Kasumi-1 (cell line): ENCODE results near the gene UBAC1.

Experiments
- DNase-seq, 2 experiments: peaks; one replicate each; lab custom pipeline; 2025; lab: John Stamatoyannopoulos, UW

The UBAC1 gene

DNA sequence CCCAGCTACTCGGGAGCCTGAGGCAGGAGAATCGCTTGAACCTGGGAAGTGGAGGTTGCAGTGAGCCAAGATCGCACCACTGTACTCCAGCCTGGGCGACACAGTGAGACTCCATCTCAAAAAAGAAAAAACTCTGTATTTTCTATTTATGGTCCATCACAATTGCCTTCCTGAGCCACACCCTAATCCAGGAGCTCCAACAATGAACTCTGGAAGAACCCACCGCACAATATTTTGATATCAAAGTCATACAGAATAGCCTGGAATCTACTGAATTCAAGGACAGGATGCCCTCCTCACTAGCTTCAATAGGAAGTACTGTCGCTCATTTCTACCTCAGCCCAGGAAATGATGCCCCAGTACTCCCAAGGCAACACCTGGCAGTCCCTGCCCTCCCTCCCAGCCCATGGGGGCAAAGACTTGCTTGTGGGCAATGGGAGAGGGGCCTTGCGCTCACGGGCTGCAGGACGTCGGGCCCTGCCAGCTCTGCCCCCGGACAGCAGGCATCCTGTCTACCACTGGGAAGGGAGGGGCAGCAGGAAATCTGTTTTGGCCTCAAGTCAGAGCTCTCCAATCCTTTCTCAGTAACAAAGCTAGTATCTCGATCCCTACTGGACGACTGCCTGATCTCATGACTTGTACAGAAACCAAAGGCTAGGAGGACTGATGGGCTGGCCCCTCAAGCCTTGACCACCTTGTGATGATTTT is 19.7 kb downstream of the UBAC1 start:
- no peak for DNase-seq

DNA sequence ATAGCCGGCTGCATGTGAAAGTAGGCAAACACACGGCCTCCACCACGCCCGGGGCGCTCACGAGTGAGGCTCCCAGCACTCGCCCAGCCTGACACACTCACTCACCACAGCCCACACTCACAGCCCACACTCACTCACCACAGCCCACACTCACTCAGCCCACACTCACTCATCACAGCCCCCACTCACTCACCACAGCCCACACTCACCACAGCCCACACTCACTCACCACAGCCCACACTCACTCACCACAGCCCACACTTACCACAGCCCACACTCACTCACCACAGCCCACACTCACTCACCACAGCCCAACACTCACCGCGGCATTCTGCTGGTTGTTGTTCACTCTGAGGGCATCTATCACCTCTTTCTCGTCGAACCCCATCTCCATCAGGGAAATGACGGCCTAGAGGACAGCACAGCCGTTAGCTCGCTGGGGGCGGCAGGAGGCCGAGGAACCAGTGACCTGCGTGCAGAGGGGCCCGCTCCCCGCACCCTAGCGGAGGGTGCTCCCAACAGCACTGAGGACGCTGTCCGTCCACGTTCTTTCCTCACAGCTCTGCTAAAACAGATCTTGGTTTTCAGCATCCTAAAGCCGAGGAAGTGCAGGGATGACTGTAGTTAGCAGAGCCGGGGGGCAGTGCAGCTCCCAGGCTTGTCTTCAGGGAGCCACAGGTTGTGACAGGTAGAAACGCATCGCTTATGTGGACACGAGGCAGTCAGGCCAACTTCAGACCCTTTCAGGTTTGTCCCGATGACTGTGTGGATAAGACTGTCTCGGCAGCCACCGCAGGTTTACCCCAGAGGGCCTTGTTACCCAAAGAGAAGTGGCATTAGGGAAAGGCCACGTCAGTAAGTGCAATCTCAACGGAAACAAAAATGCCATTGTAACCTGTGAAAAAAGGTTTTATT is 21.6 kb downstream of the UBAC1 start:
- no peak for DNase-seq

DNA sequence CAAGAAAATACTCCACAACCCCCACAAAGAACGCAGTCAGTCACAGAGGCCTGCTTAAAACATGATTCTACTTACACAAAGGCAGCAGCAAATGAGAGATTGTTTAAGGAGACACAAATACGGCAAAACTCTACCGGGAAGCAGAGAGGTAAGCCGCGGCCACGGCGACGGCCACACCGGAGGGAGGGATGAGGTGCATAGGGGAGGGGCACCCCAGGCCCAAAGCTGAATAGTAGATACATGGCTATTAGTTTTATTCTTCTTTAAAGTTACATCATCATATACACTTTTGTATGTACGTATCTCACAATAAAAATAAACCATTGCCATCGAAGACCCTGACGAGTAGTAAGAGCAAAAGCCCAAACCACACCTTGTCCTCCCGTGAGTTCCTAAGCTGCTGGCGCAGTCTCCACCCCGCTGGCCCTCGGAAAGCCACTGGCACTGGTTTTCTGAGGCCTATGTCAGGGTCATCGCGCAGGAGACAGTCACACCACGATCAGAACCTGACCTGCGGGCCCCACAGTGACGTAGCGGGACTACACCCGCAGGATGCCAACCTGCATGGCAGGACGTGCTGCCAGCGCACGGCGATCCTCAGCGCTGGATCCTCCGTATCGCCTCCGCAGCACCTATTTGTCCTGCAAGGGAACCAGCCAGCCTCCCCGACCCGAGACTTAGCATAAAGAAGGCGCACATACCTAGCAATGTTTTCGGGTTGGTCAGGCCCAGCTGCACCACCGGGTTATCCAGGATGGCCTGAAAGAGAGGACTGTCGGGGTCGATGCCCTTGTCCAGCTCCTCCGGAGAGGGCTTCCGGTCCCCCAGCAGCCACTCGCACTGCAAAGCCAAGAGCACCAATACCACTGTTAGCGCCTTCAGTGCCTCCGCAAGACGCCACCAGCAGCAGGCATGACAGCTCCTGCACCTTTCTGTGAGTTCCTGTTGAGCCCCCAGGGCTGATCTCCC is 23.4 kb downstream of the UBAC1 start:
- no peak for DNase-seq

DNA sequence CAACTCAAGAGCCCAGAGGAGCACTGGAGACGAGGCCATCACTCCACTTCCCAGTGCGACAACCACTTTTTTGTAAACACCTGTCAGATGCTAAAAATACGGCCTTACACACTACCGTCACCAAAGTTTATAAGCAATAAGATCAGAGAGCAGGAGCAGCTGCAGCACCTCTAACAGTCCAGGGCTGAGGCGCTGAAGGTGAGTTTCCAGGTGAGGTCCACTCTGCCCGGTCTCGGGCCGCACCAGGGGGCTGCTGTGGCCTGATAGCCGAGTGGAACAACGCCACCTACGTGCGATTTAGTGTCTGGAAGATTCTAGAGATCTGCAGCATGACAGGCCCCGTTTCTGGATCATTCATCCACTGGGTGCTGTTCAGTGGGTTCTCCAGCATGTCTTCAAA is 28.1 kb downstream of the UBAC1 start:
- DNase-seq, result no peak

DNA sequence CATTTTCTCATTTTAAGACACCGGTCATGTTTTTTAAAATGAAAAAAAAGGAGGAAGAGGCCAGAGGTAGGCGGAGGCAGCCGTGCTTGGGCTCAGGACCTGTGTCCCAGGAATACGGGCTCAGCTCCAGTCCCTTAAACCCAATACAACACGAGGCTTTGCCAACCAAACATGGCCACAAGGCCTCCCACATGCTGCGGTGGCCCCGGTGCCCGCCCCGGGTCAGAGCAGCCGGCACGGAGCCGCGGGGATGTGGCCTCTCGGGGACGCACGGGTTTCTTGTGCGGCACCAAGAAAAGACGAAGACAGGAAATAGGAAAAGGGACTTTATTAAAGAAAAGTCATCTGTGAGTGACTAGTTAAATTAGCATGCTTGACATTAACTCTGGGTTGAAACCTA is 28.5 kb downstream of the UBAC1 start:
- DNase-seq, result no peak

DNA sequence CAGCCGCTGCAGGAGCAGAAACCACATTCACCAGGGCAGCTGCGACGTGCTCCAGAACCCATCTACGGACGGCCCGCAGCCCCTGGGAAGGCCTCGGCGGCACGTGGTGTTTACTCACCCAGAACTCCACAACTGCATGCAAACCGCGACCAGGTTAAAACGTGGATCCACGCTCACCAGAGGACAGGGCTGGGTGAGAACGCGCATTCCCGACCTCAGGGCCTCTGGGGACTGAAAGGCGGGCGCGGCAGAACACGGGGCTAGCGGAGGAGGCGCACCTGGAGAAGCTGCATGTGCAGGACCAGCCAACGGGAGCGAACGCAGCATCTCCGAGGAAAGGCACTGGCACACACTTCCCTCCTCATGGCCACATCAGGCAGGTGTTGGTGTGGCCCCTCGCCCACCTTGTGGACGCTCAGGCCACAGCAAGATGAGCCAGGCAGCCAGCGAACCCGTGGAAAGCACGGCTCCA is 29.8 kb downstream of the UBAC1 start:
- DNase-seq, result no peak

DNA sequence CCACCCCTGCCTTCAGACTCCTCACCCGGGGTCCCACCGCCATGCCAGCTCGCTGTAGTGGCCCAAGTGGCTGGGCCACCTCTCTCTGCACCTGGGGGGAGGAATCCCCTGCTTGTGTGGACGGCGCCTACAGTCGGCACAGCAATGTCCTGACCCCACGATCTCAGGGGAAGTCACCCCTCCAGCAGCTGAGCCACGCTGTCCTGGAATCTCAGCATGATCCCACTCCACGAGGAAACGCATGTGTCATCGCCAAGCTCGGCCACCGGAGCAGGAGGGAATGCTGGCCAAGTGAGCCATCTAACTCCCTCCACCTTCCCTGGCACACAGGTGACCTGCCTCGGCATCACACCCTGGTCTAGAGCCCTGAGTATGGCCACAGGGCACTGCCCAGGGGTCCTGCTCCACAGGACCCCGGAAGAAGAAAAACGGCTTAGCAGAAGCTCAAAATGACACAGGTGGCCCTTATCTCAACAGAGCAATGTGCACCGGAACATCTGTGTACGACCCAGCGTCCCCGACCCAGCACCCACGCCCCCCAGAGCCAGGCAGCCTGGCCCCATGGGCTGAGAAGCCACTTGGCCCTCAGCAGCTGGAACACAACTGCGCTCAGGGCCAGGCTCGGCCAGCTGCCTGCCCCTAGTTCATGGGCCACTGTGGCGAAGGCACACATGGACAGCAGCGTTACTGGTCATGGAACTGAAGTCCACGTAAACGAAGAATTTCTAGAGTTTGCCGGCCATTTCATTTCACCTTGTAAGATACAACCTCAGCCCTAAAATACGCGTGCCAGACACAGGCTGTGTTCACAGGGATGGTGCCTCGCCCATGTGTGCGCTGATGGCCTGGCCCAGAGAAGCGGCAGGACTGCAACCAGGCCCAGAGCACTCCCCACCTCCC is 30.5 kb downstream of the UBAC1 start:
- no peak for DNase-seq

DNA sequence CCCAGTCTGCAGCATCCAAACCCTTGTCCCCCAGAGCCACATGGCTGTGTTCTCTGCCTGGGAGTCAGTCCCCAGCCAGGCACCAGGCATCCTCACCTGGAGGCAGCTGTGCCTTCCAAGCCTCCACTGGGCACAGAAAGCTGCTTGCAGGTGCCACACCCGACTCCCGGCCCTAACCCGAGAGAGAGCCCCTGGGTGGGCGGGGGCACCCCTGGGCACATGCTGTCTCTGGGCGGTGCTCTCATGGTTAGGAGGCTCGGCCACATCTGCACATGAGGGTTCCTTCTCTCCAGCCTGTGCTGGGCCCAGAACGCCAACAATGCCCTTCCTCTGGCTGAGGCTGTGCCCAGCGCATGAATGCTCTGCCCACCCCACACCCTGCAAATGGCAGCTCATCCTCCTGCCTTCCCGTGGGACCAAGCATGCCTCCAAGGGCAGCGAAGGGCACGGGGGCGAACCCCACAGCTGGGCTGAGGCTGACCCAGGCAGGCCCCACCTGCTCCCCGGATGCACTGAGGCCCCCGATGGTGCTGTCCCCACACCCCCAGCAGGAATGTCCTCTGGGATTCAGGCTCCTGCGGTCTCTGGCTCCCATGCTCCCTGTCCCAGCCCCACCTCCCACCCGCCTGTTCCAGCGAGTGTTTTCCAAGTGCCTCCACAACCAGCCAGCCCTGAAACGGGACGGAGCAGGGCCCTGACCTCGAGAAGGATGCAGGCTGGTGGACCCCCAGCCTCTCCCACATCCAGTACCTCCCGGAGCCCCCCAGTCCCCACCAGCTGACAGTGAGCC is 31.3 kb downstream of the UBAC1 start:
- DNase-seq, result no peak

DNA sequence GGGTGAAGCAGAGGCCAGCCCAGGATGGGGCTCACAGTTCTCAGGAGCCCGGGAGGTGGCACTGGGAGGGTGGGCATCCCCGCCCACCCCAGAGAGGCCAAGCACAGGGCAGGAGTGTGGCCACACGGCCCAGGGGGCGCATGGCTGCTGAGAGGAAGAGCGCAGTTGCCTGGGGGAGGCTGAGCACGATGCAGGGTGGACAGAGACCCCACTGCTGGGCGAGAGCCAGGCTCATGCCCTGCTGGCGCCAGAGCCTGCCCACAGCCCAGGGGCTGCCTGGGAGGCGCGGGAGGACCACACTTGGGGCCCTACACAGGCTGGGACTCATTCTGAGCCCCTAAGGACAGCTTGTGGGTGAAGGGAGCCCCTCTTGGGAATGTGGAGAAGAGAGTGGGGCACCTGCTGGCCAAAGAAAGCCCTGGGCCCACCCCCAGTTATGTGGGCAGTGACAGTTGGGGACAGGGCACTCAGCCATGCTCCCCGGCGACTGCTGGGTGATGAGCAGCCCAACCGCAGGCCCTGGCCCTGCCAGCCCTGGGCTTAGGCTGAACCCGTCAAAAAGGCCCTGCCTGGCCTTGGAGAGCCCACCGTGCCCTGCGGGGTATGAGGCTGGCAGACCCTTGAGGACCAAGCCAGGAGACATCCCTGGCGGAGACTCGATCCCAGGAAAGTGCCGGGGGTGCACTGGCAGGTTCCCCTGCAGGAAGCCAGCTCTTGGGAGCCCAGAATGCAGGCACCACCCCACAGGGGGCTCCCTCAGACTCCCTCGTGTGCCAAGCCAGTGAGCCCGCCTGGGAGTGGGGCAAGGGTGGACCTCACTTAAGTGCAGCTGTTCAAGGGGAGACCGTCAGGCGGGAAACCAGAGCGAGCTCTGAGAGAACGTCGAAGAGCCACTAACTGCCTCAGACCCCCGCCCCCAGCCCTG is 32.2 kb downstream of the UBAC1 start:
- no peak for DNase-seq

DNA sequence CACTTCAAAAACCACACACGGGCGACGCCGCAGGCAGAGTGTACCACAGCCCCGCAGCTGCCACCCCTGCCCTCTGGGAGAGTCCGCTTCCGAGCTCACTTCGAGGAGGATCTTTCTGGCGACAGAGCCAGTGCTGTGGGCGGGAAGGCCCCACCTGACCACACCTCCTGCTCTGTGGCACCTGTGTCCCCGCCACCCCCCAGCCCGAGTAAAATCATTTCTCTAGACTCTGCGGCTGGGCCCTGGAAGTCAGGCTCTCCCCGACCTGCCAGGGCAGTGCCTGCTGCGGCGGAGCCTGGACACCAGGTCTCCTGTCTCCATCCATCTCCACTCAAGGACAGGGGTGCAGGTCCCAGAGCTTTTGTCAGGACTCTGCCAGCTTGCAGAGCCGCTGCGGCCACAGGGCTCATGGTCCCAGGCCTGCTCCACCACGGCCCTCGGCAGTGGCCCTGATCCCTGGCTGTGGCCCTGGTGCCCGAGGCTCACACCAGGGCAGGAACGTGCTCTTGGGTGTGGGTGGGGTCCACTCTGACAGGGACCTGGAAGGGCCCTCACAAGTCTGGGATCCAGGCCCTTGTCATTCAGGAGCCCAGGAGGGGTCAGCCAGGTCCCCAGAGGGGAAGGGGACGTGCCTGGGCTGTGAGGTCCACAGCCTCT is 33.0 kb downstream of the UBAC1 start:
- DNase-seq, result no peak

DNA sequence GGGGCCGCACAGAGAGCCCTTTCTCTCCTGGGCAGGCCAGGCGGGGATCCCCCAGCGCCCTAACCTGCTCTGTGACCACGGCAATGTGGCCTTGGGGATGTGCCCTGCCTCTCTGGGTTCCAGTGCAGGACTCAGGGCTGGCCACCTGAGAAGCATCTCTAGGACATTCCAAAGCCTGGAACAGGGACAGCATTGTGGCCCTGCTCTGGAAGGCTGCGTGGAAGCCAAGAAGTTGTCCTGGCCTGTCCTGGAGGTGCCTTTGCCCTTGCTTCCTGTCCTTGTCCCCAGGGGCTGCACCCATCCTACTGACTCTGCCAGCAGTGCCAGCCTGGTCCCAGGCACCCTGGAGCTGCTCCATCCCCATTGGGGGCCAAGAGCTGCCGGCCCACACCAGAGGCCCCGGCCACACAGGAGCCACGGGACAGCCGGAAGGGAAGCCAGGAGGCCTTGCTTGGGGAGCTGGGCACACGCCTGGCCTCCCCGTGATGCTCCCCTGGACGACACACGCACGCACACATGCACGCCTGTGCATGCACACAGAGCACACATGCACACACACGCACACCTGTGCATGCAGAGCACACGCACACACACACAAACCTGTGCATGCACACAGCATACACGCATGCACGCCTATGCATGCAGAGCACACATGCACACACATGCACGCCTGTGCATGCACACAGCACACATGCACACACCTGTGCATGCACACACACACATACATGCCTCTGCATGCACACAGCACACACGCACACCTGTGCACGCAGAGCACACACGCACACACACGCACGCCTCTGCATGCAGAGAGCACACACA is 33.8 kb downstream of the UBAC1 start:
- no peak for DNase-seq

DNA sequence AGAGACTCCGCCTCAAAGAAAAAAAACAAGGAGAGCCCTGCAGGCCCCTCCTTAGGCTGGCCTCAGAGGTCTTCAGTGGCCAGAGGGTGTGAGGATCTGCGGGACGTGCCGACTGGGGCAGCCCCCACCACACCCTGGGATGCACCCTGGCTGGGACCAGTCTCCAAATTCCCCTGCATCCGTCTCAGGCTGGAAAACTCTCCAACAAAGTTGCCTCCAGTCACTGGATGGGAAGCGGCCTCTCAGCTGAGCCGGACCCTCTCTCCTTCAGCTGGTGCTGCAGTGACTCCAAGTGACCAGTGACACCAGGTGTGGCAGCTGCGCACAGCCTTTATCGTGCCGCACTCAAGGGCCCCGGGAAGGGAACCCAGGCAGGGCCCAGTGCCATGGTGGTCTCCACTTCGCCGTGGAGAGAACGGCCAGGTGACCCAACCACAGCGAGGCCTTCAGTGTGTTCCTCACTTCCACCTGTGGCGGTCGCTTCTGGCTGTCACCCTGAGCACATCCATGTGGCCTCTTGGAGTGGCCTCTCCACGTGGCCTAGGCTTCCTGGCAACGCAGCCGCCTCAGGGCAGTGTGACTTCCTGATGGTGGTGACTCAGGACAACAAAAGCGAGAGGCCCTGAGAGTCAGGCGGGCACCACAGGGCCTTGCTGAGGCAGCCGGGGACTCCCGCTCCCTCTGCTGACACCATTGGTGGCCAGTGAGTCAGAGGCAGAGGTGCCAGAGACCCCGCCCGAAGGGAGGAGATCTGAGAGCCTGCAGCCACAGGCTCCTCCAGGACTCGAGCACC is 34.6 kb downstream of the UBAC1 start:
- no peak for DNase-seq

DNA sequence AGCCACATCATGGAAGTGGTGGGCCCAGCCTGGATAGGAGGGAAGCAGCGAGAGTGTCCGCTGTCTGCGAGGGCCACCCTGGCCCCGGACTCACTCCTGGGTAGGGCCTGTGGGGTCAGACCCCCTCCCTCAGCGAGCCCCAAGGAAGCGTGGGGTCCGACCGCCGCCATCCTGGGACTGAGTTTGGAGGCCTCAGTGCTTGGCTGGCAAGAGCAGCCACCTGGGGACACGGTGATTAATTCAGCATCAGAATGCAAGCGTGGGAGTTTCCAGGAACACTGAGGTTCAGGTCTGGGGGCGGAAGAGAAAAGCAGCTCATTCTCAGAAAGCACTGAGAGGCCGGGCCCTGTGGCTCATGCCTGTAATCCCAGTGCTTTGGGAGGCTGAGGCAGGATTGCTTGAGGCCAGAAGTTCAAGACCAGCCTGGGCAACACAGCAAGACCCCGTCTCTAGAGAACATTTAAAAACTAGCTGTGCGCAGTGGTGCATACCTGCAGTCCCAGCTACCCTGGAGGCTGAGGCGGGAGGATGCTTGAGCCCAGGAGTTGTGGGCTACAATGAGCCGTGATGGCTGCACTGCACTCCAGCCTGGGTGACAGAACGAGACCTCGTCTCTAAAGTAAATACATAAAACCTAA is 35.6 kb downstream of the UBAC1 start:
- DNase-seq, result no peak

DNA sequence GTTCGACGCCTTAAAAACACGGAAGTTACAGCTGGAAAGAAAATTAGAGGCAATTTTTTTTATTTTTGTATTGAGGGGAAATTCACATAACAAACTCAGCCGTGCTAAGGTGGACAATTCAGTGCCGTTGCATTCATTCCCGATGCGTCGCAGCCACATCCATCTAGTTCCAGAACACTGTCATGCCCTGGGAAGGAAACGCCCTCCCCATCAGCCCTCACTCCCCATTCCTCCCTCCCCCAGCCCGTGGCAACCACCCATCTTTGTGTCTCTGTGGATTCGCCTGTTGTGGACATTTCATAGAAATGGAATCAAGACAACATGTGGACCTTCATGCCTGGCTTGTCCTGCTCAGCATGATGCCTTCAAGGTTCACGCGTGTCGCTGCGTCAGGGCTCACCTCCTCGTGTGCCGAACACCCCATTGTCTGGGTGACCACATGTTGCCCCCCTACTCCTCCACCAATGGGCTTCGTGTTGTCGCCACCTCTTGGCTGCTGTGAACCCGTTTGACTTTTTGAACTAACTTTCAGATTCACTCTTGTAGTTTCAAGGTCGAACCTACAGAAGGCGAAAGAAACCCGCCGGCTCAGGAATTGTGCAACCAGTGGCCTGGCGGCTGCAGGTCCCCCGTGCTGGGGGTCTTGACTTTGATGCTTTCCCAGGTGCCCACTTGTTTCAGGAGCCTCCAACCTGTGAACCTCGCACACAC is 36.4 kb downstream of the UBAC1 start:
- no peak for DNase-seq

DNA sequence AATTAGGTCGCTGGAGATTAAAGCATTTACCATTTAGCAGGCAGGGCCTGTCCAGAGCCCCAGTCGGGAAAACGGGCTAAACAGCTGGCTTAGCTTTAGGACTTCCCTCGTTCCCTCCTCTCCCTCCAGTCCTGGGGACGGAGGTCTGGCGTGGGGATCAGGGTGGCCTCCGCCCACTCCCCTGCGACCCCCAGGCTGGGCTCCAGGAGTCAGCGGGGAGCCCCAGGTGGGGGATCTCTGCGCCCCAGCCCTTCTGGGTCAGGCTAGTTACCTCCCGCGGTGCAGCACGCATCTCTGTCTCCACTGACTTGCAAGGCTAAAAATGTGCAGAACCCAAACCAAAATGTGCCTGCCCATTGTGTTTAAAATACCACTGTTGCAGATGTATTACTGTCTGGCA is 37.7 kb downstream of the UBAC1 start:
- DNase-seq, result no peak
